ENCODE data around the gene SPEF1.

The SPEF1 gene

DNA sequence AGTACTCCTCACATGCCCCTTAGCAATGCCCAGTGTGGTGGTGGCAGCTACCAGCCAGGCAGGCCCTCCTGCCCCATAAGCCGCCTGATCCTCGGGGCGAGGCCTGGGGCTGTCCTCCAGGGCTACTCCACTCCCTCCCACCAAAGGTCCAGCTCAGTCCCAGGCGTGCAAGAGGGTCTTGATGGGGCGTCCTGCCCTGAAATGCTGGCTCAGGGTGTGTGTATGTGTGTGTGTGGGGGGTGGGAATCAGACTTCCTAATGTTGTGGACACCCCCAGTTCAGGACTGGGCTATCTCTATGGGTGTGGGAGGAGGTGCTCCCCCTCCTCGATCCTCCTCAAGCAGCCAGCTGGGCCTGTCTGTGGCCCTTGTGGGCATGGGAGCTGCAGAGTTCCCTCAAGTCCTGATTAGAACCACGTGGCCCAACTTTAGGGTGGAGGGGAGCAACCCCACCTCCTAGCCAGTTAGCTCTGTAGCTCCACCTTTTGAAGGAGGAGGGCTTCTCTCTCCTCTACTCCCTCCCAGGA lies 41.3 kb downstream of the SPEF1 start:
- no peak for ATAC-seq
- H3K27me3 Mint-ChIP-seq = peaks cover 21% of the 10 kb centered on the region
- no peak overlapping the region for H3K4me3 Mint-ChIP-seq
- no peaks in the 10 kb centered on the region for H3K9me3 Mint-ChIP-seq
- peaks cover 4% of the 10 kb centered on the region for H3K4me1 Mint-ChIP-seq
- no peaks in the 10 kb centered on the region for H3K36me3 Mint-ChIP-seq
- no peak overlapping the region for H3K27ac Mint-ChIP-seq

GRCh38 chr20:3739054-3739925 lies 42.0 kb downstream of the SPEF1 start:
- no peak for ATAC-seq
- Mint-ChIP-seq H3K27ac (no peak overlapping the region), H3K36me3 (no peaks in the 10 kb centered on the region), H3K4me3 (no peak overlapping the region), H3K9me3 (no peaks in the 10 kb centered on the region), H3K27me3 (peaks cover 14% of the 10 kb centered on the region), H3K4me1 (no peaks in the 10 kb centered on the region)

DNA sequence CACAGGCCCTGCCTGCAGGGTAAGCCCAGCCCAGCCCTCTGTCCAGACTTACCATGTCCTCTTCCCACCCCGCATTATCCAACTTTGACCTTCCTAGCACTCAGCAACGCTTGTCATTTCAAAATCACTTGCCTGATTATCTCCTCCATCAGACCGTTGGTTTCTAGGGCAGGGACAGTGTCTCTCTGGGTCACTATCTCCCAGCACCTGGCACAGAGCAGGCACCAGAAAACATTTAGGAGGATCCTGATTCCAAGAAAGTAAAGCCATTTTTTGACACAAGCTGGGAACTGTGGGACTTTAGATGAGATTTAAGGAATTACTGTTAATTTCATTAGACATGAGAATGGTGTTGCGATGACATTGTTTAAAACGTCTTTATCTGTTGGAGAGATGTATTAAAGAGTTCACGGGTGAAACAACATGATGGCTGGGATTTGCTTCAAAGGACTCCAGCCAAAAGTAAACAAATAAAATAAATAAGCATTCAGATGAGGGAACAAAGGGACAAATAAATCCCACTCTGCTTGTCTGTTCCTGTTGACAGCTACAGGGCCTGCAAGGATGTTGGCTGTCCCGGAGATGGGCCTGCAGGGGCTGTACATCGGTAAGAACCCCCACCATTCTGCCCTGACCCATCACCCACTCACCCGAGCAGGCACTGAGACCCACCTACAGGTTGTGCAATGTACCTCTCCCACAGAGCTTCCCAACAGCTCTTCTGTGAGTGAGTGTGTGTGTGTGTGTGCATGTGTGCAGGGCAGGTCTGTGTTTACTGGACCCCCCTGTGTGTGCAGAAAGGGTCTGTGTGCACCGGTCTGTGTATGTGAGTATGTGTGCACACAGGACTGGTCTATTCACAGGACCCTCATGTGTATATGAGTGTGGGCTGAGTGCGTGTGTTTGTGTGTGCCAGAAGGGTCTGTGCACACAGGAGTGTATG lies 42.9 kb downstream of the SPEF1 start:
- Mint-ChIP-seq H3K27ac (no peak overlapping the region), H3K4me3 (no peak overlapping the region), H3K27me3 (peaks cover 17% of the 10 kb centered on the region), H3K4me1 (no peaks in the 10 kb centered on the region), H3K9me3 (no peaks in the 10 kb centered on the region), H3K36me3 (no peaks in the 10 kb centered on the region)
- ATAC-seq = no peak

DNA sequence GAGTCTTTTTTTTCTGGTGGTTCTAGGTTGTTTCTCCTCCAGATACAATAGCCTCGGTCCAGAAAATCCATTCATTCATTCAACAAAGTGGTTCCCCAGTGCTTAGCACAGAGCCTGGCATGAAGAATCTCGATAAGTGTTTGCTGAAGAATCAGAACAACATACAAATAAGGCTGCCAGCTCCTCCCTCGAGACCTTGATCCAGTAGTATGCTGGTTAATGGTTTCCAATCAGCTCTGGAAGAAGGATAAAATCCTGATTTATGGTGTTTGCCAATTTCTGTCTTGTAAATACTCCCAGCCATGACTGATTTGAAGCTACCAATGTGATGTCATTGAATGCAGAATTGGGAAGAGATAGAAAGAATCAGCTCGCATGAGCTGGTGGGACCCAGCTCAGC lies 45.5 kb downstream of the SPEF1 start:
- H3K27me3 Mint-ChIP-seq = peaks cover 32% of the 10 kb centered on the region
- H3K4me1 Mint-ChIP-seq = no peaks in the 10 kb centered on the region
- no peaks in the 10 kb centered on the region for H3K9me3 Mint-ChIP-seq
- H3K27ac Mint-ChIP-seq = no peak overlapping the region
- no peak for ATAC-seq
- no peak overlapping the region for H3K4me3 Mint-ChIP-seq
- H3K36me3 Mint-ChIP-seq = no peaks in the 10 kb centered on the region

DNA sequence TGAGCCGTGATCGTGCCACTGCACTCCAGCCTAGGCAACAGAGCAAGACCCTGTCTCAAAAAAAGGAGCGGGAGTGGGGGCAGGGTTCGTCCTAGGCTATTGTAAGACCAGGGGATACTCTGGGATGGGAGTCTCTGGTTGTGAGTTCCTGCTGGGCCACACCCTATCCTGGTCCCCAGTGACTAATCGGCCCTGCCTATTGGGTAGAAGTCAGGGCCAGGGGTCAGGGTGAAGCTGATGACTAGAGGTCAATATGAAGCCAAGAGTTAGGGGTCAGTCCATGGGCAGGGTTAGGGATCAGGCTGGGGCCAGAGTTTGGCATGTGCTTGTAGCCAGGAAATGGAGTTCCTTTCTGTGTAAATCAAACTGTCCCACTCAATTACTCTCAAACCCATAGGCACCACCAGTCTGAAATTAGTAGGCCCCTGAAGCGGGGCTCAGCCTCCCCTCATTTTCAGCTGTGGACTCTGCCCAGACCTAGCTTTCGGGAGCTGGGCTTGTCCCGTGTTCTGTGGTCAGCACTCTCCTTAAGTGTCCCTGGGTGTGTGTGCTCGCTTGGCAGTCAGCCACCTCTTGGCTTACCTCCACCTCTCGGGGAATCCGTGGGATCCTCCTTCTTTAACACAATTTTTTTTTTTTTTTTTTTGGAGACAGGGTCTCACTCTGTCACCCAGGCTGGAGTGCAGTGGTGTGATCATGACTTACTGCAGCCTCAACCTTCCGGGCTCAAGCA lies 47.0 kb downstream of the SPEF1 start:
- Mint-ChIP-seq H3K27ac (no peak overlapping the region), H3K27me3 (peaks cover 42% of the 10 kb centered on the region), H3K4me3 (no peak overlapping the region), H3K36me3 (no peaks in the 10 kb centered on the region), H3K4me1 (no peaks in the 10 kb centered on the region), H3K9me3 (no peaks in the 10 kb centered on the region)
- ATAC-seq = no peak

- Mint-ChIP-seq H3K4me3 (no peak overlapping the region), H3K9me3 (no peaks in the 10 kb centered on the region), H3K27me3 (peaks cover 47% of the 10 kb centered on the region), H3K4me1 (no peaks in the 10 kb centered on the region), H3K27ac (no peak overlapping the region), H3K36me3 (no peaks in the 10 kb centered on the region)
- ATAC-seq = no peak
Measured at GRCh38 chr20:3733119-3733995, 47.9 kb downstream of the SPEF1 start.

GRCh38 chr20:3732327-3733118 lies 48.7 kb downstream of the SPEF1 start, which contains the start of gene HSPA12B:
Gene HSPA12B, plus strand, starts transcription at chr20:3732685. Its CDS starts 5,990 bp downstream, at chr20:3738675.
- Mint-ChIP-seq H3K27me3 (peaks cover 56% of the 10 kb centered on the region), H3K4me3 (no peak within 1 kb of the TSS), H3K9me3 (no peaks in the 10 kb centered on the region), H3K27ac (no peak within 1 kb of the TSS), H3K4me1 (no peaks in the 10 kb centered on the region), H3K36me3 (no peaks in the 10 kb centered on the region)
- ATAC-seq = no peak

- H3K27ac Mint-ChIP-seq = no peak overlapping the region
- no peaks in the 10 kb centered on the region for H3K9me3 Mint-ChIP-seq
- peak; percentile 25 for ATAC-seq
- H3K4me3 Mint-ChIP-seq = no peak overlapping the region
- peaks cover 61% of the 10 kb centered on the region for H3K27me3 Mint-ChIP-seq
- H3K36me3 Mint-ChIP-seq = no peaks in the 10 kb centered on the region
- H3K4me1 Mint-ChIP-seq = no peaks in the 10 kb centered on the region
Measured at GRCh38 chr20:3731944-3732326, 49.3 kb downstream of the SPEF1 start.

DNA sequence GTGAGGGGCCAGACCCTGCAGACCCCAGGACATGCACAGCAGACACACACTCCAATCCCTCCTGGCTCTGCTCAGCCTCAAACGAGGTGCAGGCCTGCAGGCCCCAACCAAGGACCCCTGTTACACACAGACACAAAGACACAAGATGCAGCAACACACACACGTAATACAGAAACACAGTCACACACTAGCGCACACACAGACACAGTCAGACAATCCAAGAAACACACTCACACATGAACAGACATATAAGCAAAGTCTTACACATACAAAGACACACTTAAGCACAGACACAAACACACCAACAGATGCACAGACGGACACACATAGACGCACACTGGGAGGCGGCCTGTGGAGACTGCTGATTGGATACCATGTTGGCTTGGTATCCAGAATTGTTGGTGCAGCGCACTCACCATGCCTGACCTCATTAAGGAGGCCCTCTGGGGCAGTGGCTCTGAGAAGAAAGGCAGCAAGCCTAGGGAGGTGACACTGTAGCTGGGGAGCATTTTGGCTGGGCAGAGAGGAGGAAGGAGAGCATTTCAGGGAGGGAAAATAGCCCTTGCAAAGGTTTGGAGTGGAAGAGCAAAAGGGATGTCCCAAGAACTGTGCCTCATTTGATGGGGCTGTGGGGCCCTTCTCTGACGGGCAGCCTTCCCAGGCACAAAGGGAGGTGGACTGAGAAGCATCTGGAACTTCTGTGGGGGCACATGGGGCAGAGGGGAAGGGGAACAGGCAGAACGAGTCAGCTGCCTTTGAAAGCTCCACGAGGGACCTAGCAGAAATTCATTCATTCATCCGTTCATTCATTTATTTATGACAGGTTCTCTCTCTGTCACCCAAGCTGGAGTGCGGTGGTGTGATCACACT lies 50.2 kb downstream of the SPEF1 start:
- Mint-ChIP-seq H3K27me3 (peaks cover 65% of the 10 kb centered on the region), H3K4me3 (no peak overlapping the region), H3K36me3 (no peaks in the 10 kb centered on the region), H3K4me1 (no peaks in the 10 kb centered on the region), H3K9me3 (no peaks in the 10 kb centered on the region), H3K27ac (no peak overlapping the region)
- ATAC-seq = no peak

- H3K4me3 Mint-ChIP-seq = no peak overlapping the region
- no peak overlapping the region for H3K27ac Mint-ChIP-seq
- no peaks in the 10 kb centered on the region for H3K36me3 Mint-ChIP-seq
- no peaks in the 10 kb centered on the region for H3K9me3 Mint-ChIP-seq
- no peaks in the 10 kb centered on the region for H3K4me1 Mint-ChIP-seq
- peaks cover 66% of the 10 kb centered on the region for H3K27me3 Mint-ChIP-seq
- no peak for ATAC-seq
Measured at GRCh38 chr20:3729811-3730540, 51.3 kb downstream of the SPEF1 start.

- Mint-ChIP-seq H3K27me3 (peaks cover 72% of the 10 kb centered on the region), H3K36me3 (no peaks in the 10 kb centered on the region), H3K27ac (no peak overlapping the region), H3K4me1 (no peaks in the 10 kb centered on the region), H3K9me3 (peaks cover under 1% of the 10 kb centered on the region), H3K4me3 (no peak overlapping the region)
- ATAC-seq = no peak
Measured at GRCh38 chr20:3729378-3729777, 51.9 kb downstream of the SPEF1 start.

DNA sequence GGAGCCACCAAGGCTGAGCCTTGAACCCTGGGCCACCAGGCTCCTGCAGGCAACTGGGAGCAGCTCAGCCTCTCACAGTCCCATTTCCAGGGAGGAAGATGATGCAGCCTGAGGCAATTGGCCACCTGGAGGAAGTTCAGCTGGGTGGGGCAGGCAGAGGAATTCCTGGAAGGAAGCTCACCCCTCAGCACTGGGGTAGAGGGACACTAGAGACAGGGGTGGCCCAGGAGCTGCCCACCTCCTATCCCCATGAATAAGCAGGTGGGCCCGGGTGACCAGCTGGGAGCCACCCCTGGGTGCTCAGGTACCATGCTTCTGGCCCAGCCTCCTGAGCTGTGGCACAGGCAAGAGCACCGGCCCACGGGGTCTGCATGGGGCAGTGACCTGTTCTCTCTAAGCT lies 52.4 kb downstream of the SPEF1 start:
- no peaks in the 10 kb centered on the region for H3K4me1 Mint-ChIP-seq
- no peak for ATAC-seq
- peaks cover 75% of the 10 kb centered on the region for H3K27me3 Mint-ChIP-seq
- no peak overlapping the region for H3K27ac Mint-ChIP-seq
- H3K9me3 Mint-ChIP-seq = peaks cover 3% of the 10 kb centered on the region
- H3K36me3 Mint-ChIP-seq = no peaks in the 10 kb centered on the region
- H3K4me3 Mint-ChIP-seq = no peak overlapping the region

All from stimulated activated memory B cell treated with anti-CD40 and anti-IgM and Interleukin-4, amounts not matched to agents 10 μg/mL and 1 μg/mL and 100 μg/mL, for 72 hours (primary cell).